ENCODE measurements around the gene DENND4B.
A peak's percentile ranks its signal among the peaks of the same experiment; 100 is the strongest.
"Not testable (repeated sequence)": the region's sequence is repeated elsewhere in the genome, so short reads cannot be mapped to it uniquely, and the experiment has no call there.

DENND4B gene

DNA sequence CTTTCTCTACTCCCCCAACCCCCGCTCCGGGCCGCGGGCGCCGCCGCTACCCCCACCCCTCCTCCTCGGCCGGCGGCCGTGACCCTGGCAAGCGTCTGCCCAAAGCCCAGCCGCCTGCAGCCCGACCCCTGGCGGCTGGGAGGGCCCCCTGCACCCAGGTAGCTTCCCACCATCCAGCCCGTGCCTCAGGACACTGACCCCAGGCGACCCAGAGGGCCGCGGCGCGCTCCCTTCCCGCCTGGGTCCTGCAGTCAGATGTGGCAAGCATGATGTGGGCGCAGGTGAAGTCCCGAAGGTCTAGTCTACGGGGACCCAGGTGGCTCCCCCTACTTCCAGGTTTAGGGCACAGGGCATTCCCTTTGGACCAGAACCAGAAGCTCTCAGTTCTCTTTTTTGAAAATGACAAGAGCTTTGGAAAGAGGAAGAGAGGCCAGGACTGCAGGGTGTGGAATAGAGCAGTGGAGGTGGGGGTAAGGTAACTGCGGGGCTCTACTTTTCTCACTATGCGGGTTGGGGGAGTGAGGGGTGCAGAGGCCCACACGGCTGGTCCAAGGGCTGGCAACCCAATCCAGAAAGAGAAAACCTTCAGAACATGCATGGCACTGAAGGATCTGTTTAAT lies at the start of gene DENND4B:
Gene DENND4B (minus strand): TSS at position 97 of the 620 bp plus-strand sequence. CDS start 2,344 bp downstream, outside the sequence.
- DNase-seq (ENCODE audit: extremely low spot score, insufficient read length, low read depth), result peak; percentile 88
- peak; percentile 73 for FAIRE-seq

DNA sequence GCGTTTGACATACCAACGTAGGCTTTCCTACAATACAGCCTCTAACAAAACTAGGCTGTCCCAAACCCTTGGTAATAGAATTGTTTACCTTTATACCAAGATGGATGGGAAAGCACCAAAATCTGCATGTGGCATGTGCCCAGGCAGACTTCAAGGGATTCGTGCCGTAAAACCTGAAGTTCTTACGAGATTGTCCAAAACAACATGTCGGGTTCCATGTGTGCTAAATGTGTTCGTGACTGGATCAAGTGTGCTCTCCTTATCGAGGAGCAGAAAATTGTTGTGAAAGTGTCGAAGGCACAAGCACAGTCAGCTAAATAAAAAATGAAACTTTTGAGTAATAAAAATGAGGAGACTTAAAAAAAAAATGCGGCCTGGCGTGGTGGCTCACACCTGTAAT lies 49.1 kb upstream of the DENND4B start:
- DNase-seq (ENCODE audit: extremely low spot score, insufficient read length, low read depth) (no peak), FAIRE-seq (no peak)

- DNase-seq (ENCODE audit: extremely low spot score, insufficient read length, low read depth) (no peak), FAIRE-seq (no peak)
These were observed 48.7 kb upstream of the DENND4B start for GRCh38 chr1:153995202-153995601.

GRCh38 chr1:153991806-153992205 lies 45.3 kb upstream of the DENND4B start:
- no peak for FAIRE-seq
- DNase-seq (ENCODE audit: extremely low spot score, insufficient read length, low read depth), result no peak

DNA sequence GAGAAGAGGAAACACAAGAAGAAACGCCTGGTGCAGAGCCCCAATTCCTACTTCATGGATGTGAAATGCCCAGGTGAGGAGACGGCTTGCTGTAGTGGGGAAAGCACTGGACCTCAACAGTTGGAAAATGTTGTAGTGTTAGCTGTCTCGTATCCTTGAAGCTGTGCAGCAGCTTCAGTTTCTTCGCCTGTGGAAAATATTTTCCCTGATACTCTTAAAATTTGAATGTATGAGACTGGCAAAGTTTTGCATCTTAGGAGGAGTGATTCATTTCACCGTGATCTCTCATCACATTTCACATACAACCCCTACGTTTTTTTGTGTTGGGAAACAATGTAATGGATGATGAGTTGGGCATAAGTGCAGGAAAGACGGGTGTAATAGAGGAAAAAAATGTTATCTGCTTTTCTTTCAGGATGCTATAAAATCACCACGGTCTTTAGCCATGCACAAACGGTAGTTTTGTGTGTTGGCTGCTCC lies 44.7 kb upstream of the DENND4B start:
- no peak for FAIRE-seq
- no peak for DNase-seq (ENCODE audit: extremely low spot score, insufficient read length, low read depth)

- DNase-seq (ENCODE audit: extremely low spot score, insufficient read length, low read depth) (peak; percentile 89), FAIRE-seq (peak; percentile 98)
These were observed 44.1 kb upstream of the DENND4B start, which contains the start of gene RPS27 for GRCh38 chr1:153990468-153991150. Gene RPS27, plus strand, starts transcription at chr1:153990762. Its CDS starts 35 bp downstream, at chr1:153990797.

GRCh38 chr1:153987621-153988020 lies 41.1 kb upstream of the DENND4B start:
- DNase-seq (ENCODE audit: extremely low spot score, insufficient read length, low read depth) (no peak), FAIRE-seq (no peak)

GRCh38 chr1:153985941-153986761 lies 39.6 kb upstream of the DENND4B start, which contains the start of gene RAB13:
Gene RAB13, minus strand, starts transcription at chr1:153986339. Its CDS starts 103 bp downstream, at chr1:153986236.
- FAIRE-seq (no peak), DNase-seq (ENCODE audit: extremely low spot score, insufficient read length, low read depth) (no peak)

DNA sequence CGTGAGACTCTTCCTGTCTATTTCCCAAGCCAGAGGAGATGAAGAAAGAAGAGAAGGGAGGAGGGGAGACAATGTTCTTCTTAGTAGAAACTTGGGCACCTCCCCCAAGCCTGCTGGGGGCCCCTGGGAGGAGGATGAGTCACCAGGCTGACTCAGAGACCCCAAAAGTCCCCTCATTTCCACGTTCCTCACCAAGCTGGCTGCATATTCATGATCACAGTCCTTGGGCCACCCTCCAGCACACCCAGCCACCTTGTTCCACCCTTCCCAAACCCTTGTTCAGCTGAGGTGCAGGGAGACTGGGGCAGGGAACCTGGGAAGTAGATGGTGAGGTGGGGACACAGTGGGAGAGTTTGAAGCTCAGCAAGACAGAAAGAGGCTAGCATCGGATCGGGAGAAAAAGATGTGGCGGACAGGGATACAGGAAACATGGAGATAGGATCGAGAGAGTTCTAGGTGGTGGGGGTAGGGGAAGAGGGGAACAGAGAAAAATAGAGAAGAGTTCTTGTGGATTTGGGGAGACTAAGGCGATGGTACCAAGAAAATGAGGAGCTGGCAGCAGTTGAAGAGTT lies 38.9 kb upstream of the DENND4B start:
- DNase-seq (ENCODE audit: extremely low spot score, insufficient read length, low read depth) (no peak), FAIRE-seq (no peak)

DNA sequence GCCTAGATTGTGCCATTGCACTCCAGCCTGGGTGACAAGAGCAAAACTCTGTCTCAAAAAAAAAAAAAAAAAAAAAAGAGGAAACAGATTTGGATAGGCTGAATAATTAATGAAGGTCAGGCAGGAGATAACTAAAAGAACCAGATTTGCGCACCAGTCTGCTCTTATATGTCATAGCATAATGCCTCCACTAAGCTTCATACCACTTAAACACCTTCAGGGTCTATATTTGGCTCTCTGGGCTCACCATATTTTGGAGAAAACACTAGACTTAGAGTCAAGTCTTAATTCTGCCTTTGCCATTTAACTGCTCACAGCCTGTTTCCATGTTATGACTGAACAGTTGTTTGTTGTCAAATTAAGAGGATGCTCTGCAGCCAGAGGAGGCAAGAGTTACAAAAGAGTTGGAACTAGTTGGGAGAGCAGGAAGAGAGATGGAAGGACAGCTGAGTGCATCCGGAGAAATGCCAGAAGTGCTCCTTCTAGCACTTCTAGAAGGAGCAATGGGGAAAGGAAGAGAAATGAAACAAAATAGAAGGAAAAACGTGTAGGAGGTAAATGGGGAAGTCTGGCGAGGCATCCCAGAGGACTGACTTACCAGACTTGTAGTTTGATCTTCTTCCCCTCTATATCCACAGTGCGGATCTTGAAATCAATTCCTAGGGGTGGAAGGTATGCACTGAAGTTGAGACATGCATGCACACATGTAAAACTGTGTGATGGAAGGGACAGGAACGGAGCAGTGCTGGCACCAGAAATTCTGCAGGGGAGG lies 37.8 kb upstream of the DENND4B start:
- no peak for FAIRE-seq
- DNase-seq (ENCODE audit: extremely low spot score, insufficient read length, low read depth), result no peak

DNA sequence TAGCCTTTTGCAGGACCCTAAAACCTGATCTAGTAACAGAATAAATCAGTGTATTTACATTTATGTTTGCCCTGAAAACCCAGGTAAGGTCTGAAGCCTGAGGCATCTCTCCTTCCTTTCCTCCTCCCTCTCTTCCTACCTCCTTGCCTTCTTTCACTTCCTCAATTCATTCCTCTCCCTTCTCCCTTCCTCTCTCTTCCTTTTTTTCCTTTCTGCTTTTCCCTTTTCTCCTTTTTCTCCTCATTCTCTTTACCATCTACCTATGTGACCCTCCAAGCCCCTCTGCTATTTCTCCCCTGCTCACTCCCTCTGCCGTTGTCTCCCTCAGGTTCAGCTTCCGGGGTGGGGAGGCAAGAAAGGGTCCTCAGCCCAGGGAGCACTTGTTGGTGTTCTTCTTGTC lies 35.2 kb upstream of the DENND4B start:
- DNase-seq (ENCODE audit: extremely low spot score, insufficient read length, low read depth); FAIRE-seq: not testable (repeated sequence)

DNA sequence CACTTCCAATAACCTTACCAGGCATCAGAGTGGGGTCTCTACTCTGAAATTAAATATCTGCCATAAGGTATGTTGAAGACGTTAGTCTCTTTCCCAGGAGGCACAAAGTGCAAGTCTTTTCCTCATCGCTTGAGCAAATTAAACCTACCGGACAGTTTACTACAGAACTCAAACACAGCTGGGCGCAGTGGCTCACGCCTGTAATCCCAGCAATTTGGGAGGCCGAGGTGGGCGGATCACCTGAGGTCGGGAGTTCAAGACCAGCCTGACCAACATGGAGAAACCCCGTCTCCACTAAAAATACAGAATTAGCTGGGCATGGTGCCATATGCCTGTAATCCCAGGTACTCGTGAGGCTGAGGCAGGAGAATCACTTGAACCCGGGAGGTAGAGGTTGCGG lies 32.6 kb upstream of the DENND4B start:
- not testable (repeated sequence) for FAIRE-seq; DNase-seq (ENCODE audit: extremely low spot score, insufficient read length, low read depth)

GRCh38 chr1:153978274-153978909 lies 31.9 kb upstream of the DENND4B start:
- DNase-seq (ENCODE audit: extremely low spot score, insufficient read length, low read depth), result no peak
- FAIRE-seq, result no peak

- DNase-seq (ENCODE audit: extremely low spot score, insufficient read length, low read depth) (peak; percentile 72), FAIRE-seq (peak; percentile 74)
These were observed 31.0 kb upstream of the DENND4B start, which contains the start of gene JTB for GRCh38 chr1:153977250-153978240. Gene JTB, minus strand, starts transcription at chr1:153977674. Its CDS starts 422 bp downstream, at chr1:153977252.

DNA sequence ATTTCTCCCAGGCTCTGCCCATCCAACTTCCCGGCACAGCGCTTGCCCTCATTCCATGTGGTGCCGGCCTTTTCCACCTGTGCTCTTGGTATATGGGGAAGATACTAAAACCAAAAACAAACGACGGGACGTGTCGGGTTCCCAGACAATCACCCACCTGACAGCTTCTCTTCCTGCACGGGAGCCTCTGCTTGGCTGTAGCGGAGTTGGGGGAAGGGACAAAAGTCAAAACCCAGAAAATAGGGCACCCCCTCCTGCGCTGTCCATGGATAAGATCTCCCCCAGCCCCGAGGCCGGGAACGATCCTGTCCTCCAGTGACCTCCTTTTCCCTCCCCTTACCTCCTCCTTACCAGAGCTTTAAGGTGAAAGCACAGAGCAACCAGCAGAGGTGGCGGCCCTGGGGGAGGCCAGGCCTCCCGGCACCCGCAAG lies 30.3 kb upstream of the DENND4B start:
- DNase-seq (ENCODE audit: extremely low spot score, insufficient read length, low read depth), result no peak
- no peak for FAIRE-seq

GRCh38 chr1:153973525-153973924 lies 27.0 kb upstream of the DENND4B start:
- no peak for FAIRE-seq
- no peak for DNase-seq (ENCODE audit: extremely low spot score, insufficient read length, low read depth)

GRCh38 chr1:153973071-153973470 lies 26.6 kb upstream of the DENND4B start:
- no peak for DNase-seq (ENCODE audit: extremely low spot score, insufficient read length, low read depth)
- no peak for FAIRE-seq

DNA sequence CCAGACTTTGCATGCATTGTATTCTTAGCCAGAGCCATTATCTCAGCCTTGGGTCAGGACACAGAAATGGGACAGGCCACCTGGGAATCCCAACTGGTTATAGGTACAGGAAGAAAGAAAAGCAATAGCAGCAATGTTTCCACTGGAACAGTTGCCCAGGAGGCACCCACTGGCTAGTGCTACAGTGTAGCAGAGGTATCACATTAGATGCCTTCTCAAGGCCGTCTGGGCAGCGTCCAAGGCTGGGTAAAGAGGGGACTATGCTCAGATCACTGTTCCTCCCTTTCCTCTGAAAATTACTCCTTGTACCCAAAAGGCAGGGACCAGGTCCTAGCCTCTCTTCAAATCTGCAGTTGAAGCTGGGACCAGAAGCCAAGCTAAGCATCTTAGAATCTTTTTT lies 23.8 kb upstream of the DENND4B start:
- no peak for FAIRE-seq

More for the DNA sequence above, 23.8 kb upstream of the DENND4B start:
- DNase-seq (ENCODE audit: extremely low spot score, insufficient read length, low read depth), result no peak

All from GM18507 (cell line).